Measurements from ENCODE around the gene CABLES2.
"Not testable (repeated sequence)": the region's sequence is repeated elsewhere in the genome, so short reads cannot be mapped to it uniquely, and the experiment has no call there.

The CABLES2 gene

GRCh38 chr20:62382306-62383198 is 24.5 kb downstream of the CABLES2 start:
- Histone ChIP-seq H3K9ac (no peak overlapping the region), H3K9me3 (no peaks in the 10 kb centered on the region), H3K4me1 (peaks cover 27% of the 10 kb centered on the region), H4K20me1 (peaks cover 17% of the 10 kb centered on the region), H3K27ac (no peak overlapping the region), H3K27me3 (no peaks in the 10 kb centered on the region), H3K36me3 (peaks cover 18% of the 10 kb centered on the region), H3K4me2 (peak overlapping the region; percentile 45), H3K4me3 (no peak overlapping the region)
- no peak for TF ChIP-seq Cebpa-rat (IDR thresholded peaks at IDR 0.05)

GRCh38 chr20:62381842-62382241 is 25.2 kb downstream of the CABLES2 start:
- Histone ChIP-seq H3K4me1 (peaks cover 27% of the 10 kb centered on the region), H3K27ac (no peak overlapping the region), H3K36me3 (peaks cover 18% of the 10 kb centered on the region), H3K9ac (no peak overlapping the region), H3K4me2 (no peak overlapping the region), H3K27me3 (no peaks in the 10 kb centered on the region), H4K20me1 (peaks cover 12% of the 10 kb centered on the region; the same call in 1 of the 2 replicates), H3K9me3 (no peaks in the 10 kb centered on the region), H3K4me3 (no peak overlapping the region)
- no peak for TF ChIP-seq Cebpa-rat (IDR thresholded peaks at IDR 0.05)

GRCh38 chr20:62381202-62381797 is 25.8 kb downstream of the CABLES2 start:
- no peak overlapping the region for H3K4me2 ChIP-seq
- H3K36me3 ChIP-seq: peaks cover 18% of the 10 kb centered on the region
- no peak overlapping the region for H3K27ac ChIP-seq
- no peak overlapping the region for H3K4me3 ChIP-seq
- H3K9ac ChIP-seq: no peak overlapping the region
- H3K27me3 ChIP-seq: no peaks in the 10 kb centered on the region
- TF ChIP-seq Cebpa-rat (IDR thresholded peaks at IDR 0.05): no peak
- H4K20me1 ChIP-seq: peaks cover 12% of the 10 kb centered on the region; the same call in 1 of the 2 replicates
- H3K4me1 ChIP-seq: peaks cover 28% of the 10 kb centered on the region
- H3K9me3 ChIP-seq: no peaks in the 10 kb centered on the region

GRCh38 chr20:62378215-62378614 is 28.9 kb downstream of the CABLES2 start:
- no peaks in the 10 kb centered on the region for H3K27me3 ChIP-seq
- peaks cover 11% of the 10 kb centered on the region for H3K9me3 ChIP-seq
- TF ChIP-seq Cebpa-rat (IDR thresholded peaks at IDR 0.05): no peak
- peaks cover 35% of the 10 kb centered on the region for H3K4me1 ChIP-seq
- no peak overlapping the region for H3K4me3 ChIP-seq
- no peak overlapping the region for H3K4me2 ChIP-seq
- H4K20me1 ChIP-seq: peaks cover 11% of the 10 kb centered on the region; the same call in 1 of the 2 replicates
- peak overlapping the region; percentile 6; the same call in 1 of the 2 replicates for H3K27ac ChIP-seq
- H3K9ac ChIP-seq: no peak overlapping the region
- peaks cover 18% of the 10 kb centered on the region for H3K36me3 ChIP-seq

- Histone ChIP-seq H3K36me3 (peaks cover 18% of the 10 kb centered on the region), H3K9ac (0 out of 2 replicates have a peak overlapping the region, but pooled peaks have one; percentile 4), H3K27me3 (no peaks in the 10 kb centered on the region), H3K4me3 (no peak overlapping the region), H3K4me1 (peaks cover 30% of the 10 kb centered on the region), H3K9me3 (peaks cover 16% of the 10 kb centered on the region), H4K20me1 (peaks cover 6% of the 10 kb centered on the region; the same call in 1 of the 2 replicates), H3K4me2 (no peak overlapping the region), H3K27ac (peak overlapping the region; percentile 6; the same call in 1 of the 2 replicates)
- no peak for TF ChIP-seq Cebpa-rat (IDR thresholded peaks at IDR 0.05)
Measured at GRCh38 chr20:62377615-62378178, 29.4 kb downstream of the CABLES2 start.

- Histone ChIP-seq H3K4me3 (no peak overlapping the region), H3K9me3 (peaks cover 19% of the 10 kb centered on the region), H3K4me2 (no peak overlapping the region), H3K4me1 (peaks cover 25% of the 10 kb centered on the region), H3K36me3 (peaks cover 13% of the 10 kb centered on the region), H3K9ac (no peak overlapping the region), H3K27me3 (no peaks in the 10 kb centered on the region), H3K27ac (no peak overlapping the region), H4K20me1 (no peaks in the 10 kb centered on the region)
- TF ChIP-seq Cebpa-rat (IDR thresholded peaks at IDR 0.05): no peak
Measured at GRCh38 chr20:62377064-62377461, 30.0 kb downstream of the CABLES2 start.

- Histone ChIP-seq H3K9me3 (peaks cover 19% of the 10 kb centered on the region), H3K27ac (no peak overlapping the region), H4K20me1 (no peaks in the 10 kb centered on the region), H3K27me3 (no peaks in the 10 kb centered on the region), H3K9ac (no peak overlapping the region), H3K4me3 (no peak overlapping the region), H3K4me2 (no peak overlapping the region; the same call in 1 of the 2 replicates), H3K36me3 (peaks cover 7% of the 10 kb centered on the region), H3K4me1 (peaks cover 25% of the 10 kb centered on the region)
- no peak for TF ChIP-seq Cebpa-rat (IDR thresholded peaks at IDR 0.05)
Measured at GRCh38 chr20:62376112-62377063, 30.7 kb downstream of the CABLES2 start.

GRCh38 chr20:62374331-62375152 is 32.5 kb downstream of the CABLES2 start:
- no peaks in the 10 kb centered on the region for H4K20me1 ChIP-seq
- no peak overlapping the region for H3K4me3 ChIP-seq
- peaks cover 7% of the 10 kb centered on the region for H3K27me3 ChIP-seq
- H3K27ac ChIP-seq: peak overlapping the region; percentile 44; the same call in 1 of the 2 replicates
- TF ChIP-seq Cebpa-rat (IDR thresholded peaks at IDR 0.05): no peak
- H3K9me3 ChIP-seq: peaks cover 19% of the 10 kb centered on the region
- H3K4me2 ChIP-seq: peak overlapping the region; percentile 58
- H3K4me1 ChIP-seq: peaks cover 40% of the 10 kb centered on the region
- no peaks in the 10 kb centered on the region; the same call in 1 of the 2 replicates for H3K36me3 ChIP-seq
- H3K9ac ChIP-seq: 0 out of 2 replicates have a peak overlapping the region, but pooled peaks have one; percentile 36

- H3K36me3 ChIP-seq, H3K27ac ChIP-seq, H3K4me3 ChIP-seq, H3K9ac ChIP-seq, H4K20me1 ChIP-seq: not testable (repeated sequence)
- peaks cover 14% of the 10 kb centered on the region for H3K27me3 ChIP-seq
- peaks cover 48% of the 10 kb centered on the region for H3K4me1 ChIP-seq
- H3K9me3 ChIP-seq: peaks cover 19% of the 10 kb centered on the region
- H3K4me2 ChIP-seq: peak overlapping the region; percentile 58; the same call in 1 of the 2 replicates
Measured at GRCh38 chr20:62373631-62374179, 33.4 kb downstream of the CABLES2 start.
